Naive thymus-derived CD8-positive, alpha-beta T cell (primary cell): Measurements from ENCODE around the gene NES. TPM values are rescaled to one million over a fixed set of nuclear protein-coding genes. Genes with fewer than 3 reads are reported as not detected.

Source experiments
- ATAC-seq, 2 donors: fragments of 150-1000 bp; cut with Tn5 transposase in 1 of 2; sonication (Bioruptor Pico), chemical (Tn5 transposase) in 1 of 2; 1 replicate in 1 of 2; 2 replicates in 1 of 2; pipeline ENCODE4 v1.10.0; 2021; ENCODE audit warnings: mild to moderate bottlenecking in 2 of 2, moderate library complexity in 2 of 2
- POLR2A ChIA-PET: fragments of 350-600 bp; sonication (Branson Sonifier 250); formaldehyde crosslinking; loops from one replicate; lab custom pipeline; 2021; ENCODE audit warnings: antibody characterized with exemption; lab: Charles Lee
- DNase-seq, 10 donors: peaks; one replicate each; pipeline versions ENCODE4 v3.0.0 to v3.0.0-alpha.2; 2020 to 2022
- H3K27ac Mint-ChIP-seq, 10 donors: one replicate each; pipeline ENCODE4 v1.8.0; 2020 to 2022; ENCODE audit warnings: mild to moderate bottlenecking in 10 of 10, mixed read lengths in 10 of 10, moderate library complexity in 4 of 10, inconsistent platforms in 1 of 10
- H3K27me3 Mint-ChIP-seq, 5 donors: one replicate each; pipeline ENCODE4 v1.8.0; 2021 to 2022; ENCODE audit warnings: mixed read lengths in 5 of 5
- H3K36me3 Mint-ChIP-seq, 3 donors: one replicate each; pipeline ENCODE4 v1.8.0; 2020 to 2022; ENCODE audit warnings: mixed read lengths in 3 of 3, mild to moderate bottlenecking in 2 of 3, inconsistent platforms in 1 of 3
- H3K4me1 Mint-ChIP-seq, 4 donors: one replicate each; pipeline ENCODE4 v1.8.0; 2021 to 2022; ENCODE audit warnings: mixed read lengths in 4 of 4
- H3K4me3 Mint-ChIP-seq, 10 donors: one replicate each; pipeline ENCODE4 v1.8.0; 2020 to 2022; ENCODE audit warnings: mild to moderate bottlenecking in 10 of 10, mixed read lengths in 10 of 10, moderate library complexity in 6 of 10, inconsistent platforms in 1 of 10
- H3K9me3 Mint-ChIP-seq, 9 donors: one replicate each; pipeline ENCODE4 v1.8.0; 2020 to 2022; ENCODE audit warnings: mixed read lengths in 9 of 9, mild to moderate bottlenecking in 3 of 9, inconsistent platforms in 1 of 9, moderate library complexity in 1 of 9
- polyA plus RNA-seq, 3 donors: library from polyadenylated mRNA; unstranded; fragments of 300-500 nt; fragmentation: Illumina TruSeq; gene quantifications; one replicate each; pipeline ENCODE4 v1.2.3, GENCODE V29; 2021
- total RNA-seq, 8 experiments: library from RNA in 2 of 8; stranded (reverse) in 2 of 8; gene quantifications; one replicate each; pipeline ENCODE4 v1.2.3 and lab custom pipeline; 2021 to 2026

The NES gene
- total and polyA plus RNA-seq, 5 experiments from 2014 or later: not detected

- peak in 1 of 2 donors; percentile 42 for ATAC-seq
- POLR2A ChIA-PET: interaction anchor here (0.7 kb wide), 1 partner anchor 12 kb away, joined by 9 read pairs; no protein-coding TSS in a partner anchor
- no peaks in the 10 kb centered on the region for H3K9me3 Mint-ChIP-seq
Observed at GRCh38 chr1:156618853-156619581, 58.2 kb downstream of the NES start, which contains the start of gene HAPLN2. Gene HAPLN2 (plus strand): TSS chr1:156619415. CDS start chr1:156623491, 4,076 bp downstream.

More at GRCh38 chr1:156618853-156619581, 58.2 kb downstream of the NES start, which contains the start of gene HAPLN2:
- no peak within 1 kb of the TSS for H3K27ac Mint-ChIP-seq
- DNase-seq: no peak
- peaks cover 0 to 4% (median under 1%) of the 10 kb centered on the region in 4 donors for H3K4me1 Mint-ChIP-seq
- no peak within 1 kb of the TSS for H3K4me3 Mint-ChIP-seq
- H3K27me3 Mint-ChIP-seq: peaks cover 25 to 69% (median 55%) of the 10 kb centered on the region in 5 donors
- H3K36me3 Mint-ChIP-seq: no peaks in the 10 kb centered on the region

Other genes with a start within 250 kb of the NES start
- 10 to 100 TPM; 69.4 to 73.2 TPM for gene MEF2D, start 176.6 kb downstream of the NES start, total RNA-seq
- gene MEF2D, start 176.6 kb downstream of the NES start, polyA plus RNA-seq: 10 to 100 TPM in 1 of 3 donors, 1 to 10 TPM in 2; 6.4 to 12.6 (median 6.7) TPM
- under 1 TPM in 1 of 2 experiments, not detected in 1; 0.08 TPM for gene IQGAP3, start 104.8 kb downstream of the NES start, total RNA-seq
- not detected for gene IQGAP3, start 104.8 kb downstream of the NES start, polyA plus RNA-seq
- 10 to 100 TPM; 41.3 to 44.3 TPM for gene TTC24, start 97.7 kb downstream of the NES start, total RNA-seq
- 1 to 10 TPM; 3.8 to 6.7 (median 6.7) TPM for gene TTC24, start 97.7 kb downstream of the NES start, polyA plus RNA-seq
- 10 to 100 TPM; 39.7 to 42.1 TPM for gene NAXE, start 85.6 kb downstream of the NES start, total RNA-seq
- 100 to 1,000 TPM in 2 of 3 donors, 10 to 100 TPM in 1; 85.6 to 124 (median 103) TPM for gene NAXE, start 85.6 kb downstream of the NES start, polyA plus RNA-seq
- gene GPATCH4, start 75.9 kb downstream of the NES start, total RNA-seq: 10 to 100 TPM; 44.2 to 45.1 TPM
- 10 to 100 TPM; 27.3 to 70.4 (median 42.0) TPM for gene GPATCH4, start 75.9 kb downstream of the NES start, polyA plus RNA-seq
- gene HAPLN2, start 58.0 kb downstream of the NES start, total RNA-seq: under 1 TPM; 0.39 to 0.58 TPM
- not detected for gene HAPLN2, start 58.0 kb downstream of the NES start, polyA plus RNA-seq
- not detected for gene BCAN, start 35.3 kb downstream of the NES start, total RNA-seq
- not detected for gene BCAN, start 35.3 kb downstream of the NES start, polyA plus RNA-seq
- 1 to 10 TPM in 1 of 2 experiments, under 1 TPM in 1; 0.44 to 2.9 TPM for gene CRABP2, start 28.2 kb upstream of the NES start, total RNA-seq
- not detected for gene CRABP2, start 28.2 kb upstream of the NES start, polyA plus RNA-seq
- 10 to 100 TPM; 33.6 to 39.3 TPM for gene METTL25B, start 51.1 kb upstream of the NES start, total RNA-seq
- gene METTL25B, start 51.1 kb upstream of the NES start, polyA plus RNA-seq: 1 to 10 TPM; 2.3 to 6.7 (median 5.6) TPM
- gene ISG20L2, start 51.4 kb upstream of the NES start, total RNA-seq: 10 to 100 TPM; 45.0 to 50.3 TPM
- gene ISG20L2, start 51.4 kb upstream of the NES start, polyA plus RNA-seq: 10 to 100 TPM; 20.0 to 23.4 (median 20.7) TPM
- 10 to 100 TPM; 49.7 to 56.9 TPM for gene MRPL24, start 63.7 kb upstream of the NES start, total RNA-seq
- gene MRPL24, start 63.7 kb upstream of the NES start, polyA plus RNA-seq: 100 to 1,000 TPM in 2 of 3 donors, 10 to 100 TPM in 1; 98.6 to 109 (median 103) TPM
- gene HDGF, start 74.3 kb upstream of the NES start, total RNA-seq: 100 to 1,000 TPM in 1 of 2 experiments, 10 to 100 TPM in 1; 95.4 to 103 TPM
- gene HDGF, start 74.3 kb upstream of the NES start, polyA plus RNA-seq: 10 to 100 TPM; 25.0 to 50.1 (median 41.3) TPM
- 10 to 100 TPM; 59.5 to 64.0 TPM for gene PRCC, start 90.1 kb upstream of the NES start, total RNA-seq
- gene PRCC, start 90.1 kb upstream of the NES start, polyA plus RNA-seq: 10 to 100 TPM; 22.9 to 55.7 (median 39.9) TPM
- 10 to 100 TPM; 24.3 to 24.7 TPM for gene SH2D2A, start 139.4 kb upstream of the NES start, total RNA-seq
- gene SH2D2A, start 139.4 kb upstream of the NES start, polyA plus RNA-seq: 10 to 100 TPM; 23.6 to 31.5 (median 25.6) TPM
- not detected for gene INSRR, start 181.7 kb upstream of the NES start, total RNA-seq
- gene INSRR, start 181.7 kb upstream of the NES start, polyA plus RNA-seq: not detected
- gene NTRK1, start 183.5 kb upstream of the NES start, total RNA-seq: not detected
- gene NTRK1, start 183.5 kb upstream of the NES start, polyA plus RNA-seq: under 1 TPM in 2 of 3 donors, not detected in 1; 0.14 to 0.25 TPM
- under 1 TPM in 1 of 2 experiments, not detected in 1; 0.11 TPM for gene PEAR1, start 216.3 kb upstream of the NES start, total RNA-seq
- not detected for gene PEAR1, start 216.3 kb upstream of the NES start, polyA plus RNA-seq
- gene LRRC71, start 243.2 kb upstream of the NES start, total RNA-seq: not detected
- gene LRRC71, start 243.2 kb upstream of the NES start, polyA plus RNA-seq: not detected